Naive thymus-derived CD8-positive, alpha-beta T cell (primary cell): ENCODE measurements around the gene RIPK1. TPM values are rescaled to one million over a fixed set of nuclear protein-coding genes. Genes with fewer than 3 reads are reported as not detected.
"Not testable (repeated sequence)": the region's sequence is repeated elsewhere in the genome, so short reads cannot be mapped to it uniquely, and the experiment has no call there.

ENCODE experiments used
- ATAC-seq, 2 donors: fragments of 150-1000 bp; cut with Tn5 transposase in 1 of 2; sonication (Bioruptor Pico), chemical (Tn5 transposase) in 1 of 2; 1 replicate in 1 of 2; 2 replicates in 1 of 2; pipeline ENCODE4 v1.10.0; 2021; ENCODE audit warnings: mild to moderate bottlenecking in 2 of 2, moderate library complexity in 2 of 2
- POLR2A ChIA-PET: fragments of 350-600 bp; sonication (Branson Sonifier 250); formaldehyde crosslinking; loops from one replicate; lab custom pipeline; 2021; ENCODE audit warnings: antibody characterized with exemption; lab: Charles Lee
- DNase-seq, 10 donors: peaks; one replicate each; pipeline versions ENCODE4 v3.0.0 to v3.0.0-alpha.2; 2020 to 2022
- H3K27ac Mint-ChIP-seq, 10 donors: one replicate each; pipeline ENCODE4 v1.8.0; 2020 to 2022; ENCODE audit warnings: mild to moderate bottlenecking in 10 of 10, mixed read lengths in 10 of 10, moderate library complexity in 4 of 10, inconsistent platforms in 1 of 10
- H3K27me3 Mint-ChIP-seq, 5 donors: one replicate each; pipeline ENCODE4 v1.8.0; 2021 to 2022; ENCODE audit warnings: mixed read lengths in 5 of 5
- H3K36me3 Mint-ChIP-seq, 3 donors: one replicate each; pipeline ENCODE4 v1.8.0; 2020 to 2022; ENCODE audit warnings: mixed read lengths in 3 of 3, mild to moderate bottlenecking in 2 of 3, inconsistent platforms in 1 of 3
- H3K4me1 Mint-ChIP-seq, 4 donors: one replicate each; pipeline ENCODE4 v1.8.0; 2021 to 2022; ENCODE audit warnings: mixed read lengths in 4 of 4
- H3K4me3 Mint-ChIP-seq, 10 donors: one replicate each; pipeline ENCODE4 v1.8.0; 2020 to 2022; ENCODE audit warnings: mild to moderate bottlenecking in 10 of 10, mixed read lengths in 10 of 10, moderate library complexity in 6 of 10, inconsistent platforms in 1 of 10
- H3K9me3 Mint-ChIP-seq, 9 donors: one replicate each; pipeline ENCODE4 v1.8.0; 2020 to 2022; ENCODE audit warnings: mixed read lengths in 9 of 9, mild to moderate bottlenecking in 3 of 9, inconsistent platforms in 1 of 9, moderate library complexity in 1 of 9
- polyA plus RNA-seq, 3 donors: library from polyadenylated mRNA; unstranded; fragments of 300-500 nt; fragmentation: Illumina TruSeq; gene quantifications; one replicate each; pipeline ENCODE4 v1.2.3, GENCODE V29; 2021
- total RNA-seq, 8 experiments: library from RNA in 2 of 8; stranded (reverse) in 2 of 8; gene quantifications; one replicate each; pipeline ENCODE4 v1.2.3 and lab custom pipeline; 2021 to 2026

RIPK1 gene
- total and polyA plus RNA-seq, 5 experiments from 2014 or later = 9.5 to 35.3 (median 17.5) TPM

DNA sequence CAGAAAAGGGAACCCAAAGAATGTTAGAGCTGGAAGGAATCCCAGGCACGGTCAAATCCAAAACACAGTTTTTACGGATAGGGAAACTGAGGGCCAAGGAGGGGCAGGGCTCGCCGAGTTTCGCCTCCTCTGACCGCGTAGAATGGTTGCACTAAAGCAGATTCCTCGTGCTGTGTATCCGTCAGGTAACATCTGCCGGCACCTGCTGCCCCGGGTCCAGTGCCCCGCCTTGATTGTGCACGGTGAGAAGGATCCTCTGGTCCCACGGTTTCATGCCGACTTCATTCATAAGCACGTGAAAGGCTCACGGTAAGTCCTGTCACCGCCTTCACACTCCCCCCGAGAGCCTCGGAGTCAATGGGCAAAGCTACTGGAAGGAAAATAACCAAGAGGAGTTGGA, 71.9 kb downstream of the RIPK1 start:
- Mint-ChIP-seq H3K4me1 (peaks cover 0 to 10% (median 5%) of the 10 kb centered on the region in 4 donors), H3K9me3 (no peaks in the 10 kb centered on the region), H3K27me3 (no peaks in the 10 kb centered on the region), H3K4me3 (no peak overlapping the region), H3K27ac (no peak overlapping the region), H3K36me3 (peaks cover 11 to 73% (median 36%) of the 10 kb centered on the region in 3 donors)
- ATAC-seq = no peak
- POLR2A ChIA-PET = no interaction called here
- no peak for DNase-seq

DNA sequence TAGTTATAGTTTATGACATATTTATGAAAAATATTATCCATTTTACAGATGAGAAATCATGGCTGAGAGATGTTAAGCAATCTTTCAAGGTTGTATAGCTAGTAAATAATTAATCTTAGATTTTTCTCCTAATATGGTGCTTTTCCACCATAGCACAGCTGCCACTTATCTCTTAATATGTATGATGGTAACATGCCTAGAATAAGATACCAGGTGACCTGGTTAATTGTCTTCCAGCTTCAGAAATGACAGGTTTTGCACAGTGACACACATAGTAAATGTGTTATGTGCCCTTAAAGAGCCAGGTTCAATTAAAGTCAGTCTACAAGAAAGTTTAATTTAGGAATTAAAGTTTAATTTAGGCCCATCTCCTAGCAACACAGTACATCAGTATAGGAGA, 74.2 kb downstream of the RIPK1 start:
- Mint-ChIP-seq H3K4me3 (no peak overlapping the region), H3K27ac (no peak overlapping the region), H3K27me3 (no peaks in the 10 kb centered on the region), H3K36me3 (peaks cover 8 to 55% (median 26%) of the 10 kb centered on the region in 3 donors), H3K4me1 (peaks cover 0 to 10% (median 3%) of the 10 kb centered on the region in 4 donors), H3K9me3 (no peaks in the 10 kb centered on the region)
- POLR2A ChIA-PET = no interaction called here
- DNase-seq (no peak), ATAC-seq (no peak)

DNA sequence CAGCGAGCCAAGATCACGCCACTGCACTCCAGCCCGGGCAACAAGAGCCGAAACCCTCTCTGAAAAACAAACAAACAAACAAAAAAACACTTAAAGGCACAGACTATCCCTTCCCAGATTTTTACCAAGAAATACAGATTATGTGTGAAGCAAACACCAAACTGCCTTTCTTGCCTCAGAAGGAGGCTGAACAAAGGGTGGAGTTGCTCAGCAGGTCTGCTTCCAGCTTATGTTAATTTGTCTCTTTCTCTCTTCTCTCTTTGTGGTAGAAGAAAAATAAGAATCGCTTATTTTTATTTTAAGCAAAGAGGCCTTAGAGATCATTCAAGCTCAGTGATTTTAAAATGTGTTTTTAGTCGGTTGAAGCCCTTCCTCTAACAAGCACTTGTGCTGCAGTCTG, 74.9 kb downstream of the RIPK1 start:
- no peak for ATAC-seq
- peaks cover 8 to 50% (median 29%) of the 10 kb centered on the region in 3 donors for H3K36me3 Mint-ChIP-seq
- no peak for DNase-seq
- no peaks in the 10 kb centered on the region for H3K9me3 Mint-ChIP-seq
- POLR2A ChIA-PET = no interaction called here
- H3K27ac Mint-ChIP-seq = peak overlapping the region in 3 of 10 donors; percentile 15 to 54 (median 26)
- no peak overlapping the region for H3K4me3 Mint-ChIP-seq
- H3K27me3 Mint-ChIP-seq = no peaks in the 10 kb centered on the region
- H3K4me1 Mint-ChIP-seq = peaks cover 0 to 10% (median 3%) of the 10 kb centered on the region in 4 donors

GRCh38 chr6:3144571-3144970, 76.3 kb downstream of the RIPK1 start:
- Mint-ChIP-seq H3K36me3 (peaks cover 4 to 35% (median 27%) of the 10 kb centered on the region in 3 donors), H3K27me3 (no peaks in the 10 kb centered on the region), H3K4me3 (no peak overlapping the region), H3K27ac (peak overlapping the region in 2 of 10 donors; percentile 40 to 55), H3K4me1 (peaks cover 0 to 4% (median 0%) of the 10 kb centered on the region in 4 donors), H3K9me3 (no peaks in the 10 kb centered on the region)
- ATAC-seq = no peak
- POLR2A ChIA-PET = no interaction called here
- DNase-seq = no peak

DNA sequence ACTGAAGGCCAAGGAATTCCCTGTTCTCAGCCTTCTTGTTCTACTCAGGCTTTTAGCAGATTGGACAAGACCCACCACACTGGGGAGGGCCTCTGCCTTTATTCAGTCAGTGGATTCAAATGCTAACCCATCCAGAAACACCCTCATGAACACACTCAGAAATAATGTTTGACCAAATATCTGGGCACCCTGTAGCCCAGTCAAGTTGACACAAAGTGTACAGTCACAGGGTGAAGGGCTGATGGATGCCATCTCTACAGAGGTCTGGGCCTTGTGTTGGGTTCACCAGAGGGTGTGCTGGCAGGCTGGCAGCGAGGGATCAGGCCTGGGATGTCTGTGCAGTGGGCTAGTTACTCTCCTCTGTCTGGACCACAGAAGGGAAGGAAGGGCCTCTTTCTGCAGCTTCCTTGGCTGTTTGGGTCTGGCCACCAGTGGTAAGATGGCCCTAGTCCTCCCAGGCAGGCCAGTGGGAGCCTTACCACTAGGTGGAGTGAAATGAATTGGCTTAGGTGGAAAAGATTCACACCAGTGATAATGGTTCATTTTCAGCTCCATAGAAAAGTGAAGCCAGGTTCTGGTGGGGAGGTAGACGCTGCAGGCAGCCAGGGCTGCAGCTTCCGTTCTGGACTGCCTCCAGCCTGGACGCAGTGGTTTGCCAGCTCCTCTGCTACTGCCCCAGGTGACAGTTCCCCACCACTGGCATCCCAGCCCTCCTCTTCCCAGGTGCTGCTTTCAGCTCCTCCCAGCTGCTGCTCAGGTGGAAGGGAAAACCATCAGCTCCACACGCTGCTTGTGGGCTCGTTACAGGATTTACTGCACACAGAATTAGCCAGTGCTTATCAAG, 79.8 kb downstream of the RIPK1 start:
- Mint-ChIP-seq H3K36me3 (peaks cover 0 to 17% (median 14%) of the 10 kb centered on the region in 3 donors), H3K4me1 (peaks cover 0 to 4% (median 0%) of the 10 kb centered on the region in 4 donors), H3K4me3 (no peak overlapping the region), H3K27me3 (no peaks in the 10 kb centered on the region), H3K9me3 (no peaks in the 10 kb centered on the region), H3K27ac (no peak overlapping the region)
- POLR2A ChIA-PET = no interaction called here
- DNase-seq (no peak), ATAC-seq (no peak)

GRCh38 chr6:3151691-3152090, 83.4 kb downstream of the RIPK1 start:
- POLR2A ChIA-PET = no interaction called here
- Mint-ChIP-seq H3K4me3 (no peak overlapping the region), H3K36me3 (peaks cover 0 to 18% (median 4%) of the 10 kb centered on the region in 3 donors), H3K9me3 (no peaks in the 10 kb centered on the region), H3K27ac (peak overlapping the region in 1 of 10 donors; percentile 10), H3K4me1 (peaks cover 3 to 10% (median 9%) of the 10 kb centered on the region in 4 donors), H3K27me3 (peaks cover 0 to 4% (median 3%) of the 10 kb centered on the region in 5 donors)
- ATAC-seq (no peak), DNase-seq (no peak)

GRCh38 chr6:3152689-3153088, 84.4 kb downstream of the RIPK1 start:
- no peak for DNase-seq
- H3K4me3 Mint-ChIP-seq = no peak overlapping the region
- H3K27ac Mint-ChIP-seq = no peak overlapping the region
- POLR2A ChIA-PET = no interaction called here
- no peaks in the 10 kb centered on the region for H3K9me3 Mint-ChIP-seq
- peaks cover 0 to 14% (median 0%) of the 10 kb centered on the region in 3 donors for H3K36me3 Mint-ChIP-seq
- no peak for ATAC-seq
- peaks cover 5 to 12% (median 11%) of the 10 kb centered on the region in 4 donors for H3K4me1 Mint-ChIP-seq
- H3K27me3 Mint-ChIP-seq = peaks cover 0 to 4% (median 3%) of the 10 kb centered on the region in 5 donors

DNA sequence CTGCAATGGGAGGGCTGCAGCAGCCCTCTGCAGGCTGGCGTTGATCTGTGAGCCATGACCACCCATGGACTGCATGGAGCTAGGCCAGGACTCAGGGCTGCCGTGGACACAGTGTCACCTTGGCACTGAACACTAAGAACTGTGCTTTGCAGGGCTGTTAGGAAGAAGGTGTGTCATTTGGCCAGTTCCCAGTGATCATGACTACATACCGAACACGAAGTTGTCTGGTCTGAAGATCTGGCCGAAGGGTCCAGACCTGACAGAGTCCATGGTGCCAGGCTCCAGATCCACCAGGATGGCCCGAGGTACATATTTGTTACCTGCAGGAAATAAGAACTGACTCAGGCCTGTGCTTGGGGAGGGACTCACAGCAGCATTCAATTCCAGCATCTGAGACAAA, 87.1 kb downstream of the RIPK1 start:
- ATAC-seq, H3K36me3 Mint-ChIP-seq, DNase-seq, H3K27me3 Mint-ChIP-seq, H3K9me3 Mint-ChIP-seq: not testable (repeated sequence)
- Mint-ChIP-seq H3K27ac (peak overlapping the region in 5 of 10 donors; percentile 15 to 87 (median 43)), H3K4me1 (peaks cover 11 to 30% (median 28%) of the 10 kb centered on the region in 4 donors), H3K4me3 (peak overlapping the region in 8 of 10 donors; percentile 9 to 93 (median 42))
- POLR2A ChIA-PET = interaction anchor here (0.6 kb wide), 1 partner anchor 202 kb away, joined by 3 read pairs; no protein-coding TSS in a partner anchor

DNA sequence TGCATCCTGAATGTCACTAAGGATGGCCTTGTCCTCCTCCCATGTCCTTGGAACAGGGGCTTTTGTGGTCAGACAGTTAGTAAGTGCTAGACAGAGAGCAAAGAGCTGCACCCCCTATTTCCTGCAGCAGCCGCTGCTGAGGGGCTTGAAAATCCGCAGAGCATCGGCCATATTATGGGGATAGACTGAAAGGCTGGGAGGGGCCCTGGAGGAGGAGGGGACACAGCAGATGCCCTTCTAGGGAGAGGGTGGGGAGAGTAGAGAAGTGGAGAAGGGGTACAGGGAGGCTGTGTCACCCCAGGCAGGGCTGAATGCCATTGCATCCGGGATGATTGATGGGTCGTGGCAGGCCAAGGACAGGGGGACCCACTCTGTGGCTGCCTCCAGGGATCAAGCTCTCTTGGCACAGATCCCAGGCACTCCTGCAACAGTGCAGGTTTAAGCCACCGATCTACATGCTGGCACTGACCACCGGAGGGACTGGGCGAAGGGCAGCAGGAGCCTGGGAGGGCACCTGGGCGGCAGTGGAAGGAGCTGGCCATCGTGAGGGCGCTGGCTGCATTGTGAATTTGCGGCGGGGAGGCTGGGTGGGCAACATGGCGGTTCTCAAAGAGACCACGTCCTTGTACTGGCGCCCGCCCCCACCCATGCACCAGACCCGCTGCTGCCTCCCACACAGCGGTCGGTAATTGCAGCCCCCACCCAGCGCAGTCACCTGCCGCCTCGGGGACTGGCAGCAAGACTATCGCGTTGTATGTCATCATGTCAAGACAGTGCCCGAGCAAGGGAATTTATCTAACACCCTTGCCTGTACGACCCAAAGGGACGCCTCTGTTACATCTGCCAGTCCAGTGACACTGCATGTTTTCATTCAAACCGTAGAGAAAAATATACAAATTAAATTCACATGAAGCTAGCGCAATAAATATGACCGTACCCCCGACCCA, 88.2 kb downstream of the RIPK1 start:
- POLR2A ChIA-PET = interaction anchor here (1.0 to 1.6 kb wide), 5 partner anchors 41 to 220 kb away, joined by 3 to 9 read pairs (median 4); partner anchors contain the start of gene RIPK1
- H3K4me3 Mint-ChIP-seq = peak overlapping the region; percentile 70 to 96 (median 90)
- H3K36me3 Mint-ChIP-seq, H3K9me3 Mint-ChIP-seq, H3K27me3 Mint-ChIP-seq: not testable (repeated sequence)
- peaks cover 15 to 40% (median 37%) of the 10 kb centered on the region in 4 donors for H3K4me1 Mint-ChIP-seq
- peak overlapping the region; percentile 72 to 97 (median 94) for H3K27ac Mint-ChIP-seq
- DNase-seq (peak in 8 of 10 donors; percentile 20 to 72 (median 40)), ATAC-seq (peak; percentile 11 to 15)

GRCh38 chr6:3157131-3157933, 89.0 kb downstream of the RIPK1 start, which contains the start of gene TUBB2A:
Gene TUBB2A, minus strand, starts transcription at chr6:3157544. Its CDS starts 81 bp downstream, at chr6:3157463.
- DNase-seq = peak; percentile 79 to 94 (median 90)
- POLR2A ChIA-PET = interaction anchor here (1.0 to 1.6 kb wide), 6 partner anchors 37 to 220 kb away, joined by 3 to 9 read pairs (median 4); partner anchors contain the start of gene RIPK1
- H3K27me3 Mint-ChIP-seq = peaks cover 0 to 4% (median 3%) of the 10 kb centered on the region in 5 donors
- H3K4me3 Mint-ChIP-seq = peak within 1 kb of the TSS; percentile 70 to 96 (median 90)
- ATAC-seq = peak; percentile 65 to 67
- H3K36me3 Mint-ChIP-seq = peaks cover 0 to 9% (median 0%) of the 10 kb centered on the region in 3 donors
- peak within 1 kb of the TSS; percentile 78 to 97 (median 94) for H3K27ac Mint-ChIP-seq
- H3K4me1 Mint-ChIP-seq = peaks cover 19 to 46% (median 43%) of the 10 kb centered on the region in 4 donors
- H3K9me3 Mint-ChIP-seq = peaks cover 0 to 2% (median 0%) of the 10 kb centered on the region in 9 donors
